GM10266 (cell line): ENCODE results near the gene PLXNB2.

Experiments
- DNase-seq: peaks from one replicate; pipeline ENCODE4 v3.0.0; 2012; ENCODE audit errors: extremely low spot score
- TF ChIP-seq, protein P1 (sequence below): IDR thresholded peaks from 2 replicates; pipeline ENCODE4 v1.5.1; 2012; ENCODE audit warnings: mild to moderate bottlenecking, low read depth; ENCODE audit not compliant: control insufficient read depth, insufficient read depth; ENCODE audit errors: missing control alignments

The PLXNB2 gene

DNA sequence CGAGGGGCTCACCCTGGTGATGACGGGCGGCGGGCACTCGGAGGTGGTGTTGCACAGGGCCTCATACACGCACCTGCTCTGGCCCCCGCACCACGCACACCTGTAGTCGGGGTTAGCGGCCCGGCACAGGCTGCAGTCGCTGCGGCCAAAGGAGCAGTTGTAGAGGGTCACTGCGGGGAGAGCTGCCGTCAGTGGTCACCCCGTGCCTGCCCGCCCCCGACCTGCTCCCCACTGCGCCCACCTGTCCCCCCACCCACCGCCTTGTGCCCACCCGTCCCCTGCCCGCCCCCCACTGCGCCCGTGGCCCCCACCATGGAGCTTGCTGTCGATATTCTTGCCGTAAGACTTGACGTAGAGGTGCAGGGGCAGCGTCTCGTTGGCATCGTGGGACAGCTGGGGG, 23.6 kb downstream of the PLXNB2 start:
- TF ChIP-seq, protein P1, sequence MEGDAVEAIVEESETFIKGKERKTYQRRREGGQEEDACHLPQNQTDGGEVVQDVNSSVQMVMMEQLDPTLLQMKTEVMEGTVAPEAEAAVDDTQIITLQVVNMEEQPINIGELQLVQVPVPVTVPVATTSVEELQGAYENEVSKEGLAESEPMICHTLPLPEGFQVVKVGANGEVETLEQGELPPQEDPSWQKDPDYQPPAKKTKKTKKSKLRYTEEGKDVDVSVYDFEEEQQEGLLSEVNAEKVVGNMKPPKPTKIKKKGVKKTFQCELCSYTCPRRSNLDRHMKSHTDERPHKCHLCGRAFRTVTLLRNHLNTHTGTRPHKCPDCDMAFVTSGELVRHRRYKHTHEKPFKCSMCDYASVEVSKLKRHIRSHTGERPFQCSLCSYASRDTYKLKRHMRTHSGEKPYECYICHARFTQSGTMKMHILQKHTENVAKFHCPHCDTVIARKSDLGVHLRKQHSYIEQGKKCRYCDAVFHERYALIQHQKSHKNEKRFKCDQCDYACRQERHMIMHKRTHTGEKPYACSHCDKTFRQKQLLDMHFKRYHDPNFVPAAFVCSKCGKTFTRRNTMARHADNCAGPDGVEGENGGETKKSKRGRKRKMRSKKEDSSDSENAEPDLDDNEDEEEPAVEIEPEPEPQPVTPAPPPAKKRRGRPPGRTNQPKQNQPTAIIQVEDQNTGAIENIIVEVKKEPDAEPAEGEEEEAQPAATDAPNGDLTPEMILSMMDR: no peak
- DNase-seq: no peak

DNA sequence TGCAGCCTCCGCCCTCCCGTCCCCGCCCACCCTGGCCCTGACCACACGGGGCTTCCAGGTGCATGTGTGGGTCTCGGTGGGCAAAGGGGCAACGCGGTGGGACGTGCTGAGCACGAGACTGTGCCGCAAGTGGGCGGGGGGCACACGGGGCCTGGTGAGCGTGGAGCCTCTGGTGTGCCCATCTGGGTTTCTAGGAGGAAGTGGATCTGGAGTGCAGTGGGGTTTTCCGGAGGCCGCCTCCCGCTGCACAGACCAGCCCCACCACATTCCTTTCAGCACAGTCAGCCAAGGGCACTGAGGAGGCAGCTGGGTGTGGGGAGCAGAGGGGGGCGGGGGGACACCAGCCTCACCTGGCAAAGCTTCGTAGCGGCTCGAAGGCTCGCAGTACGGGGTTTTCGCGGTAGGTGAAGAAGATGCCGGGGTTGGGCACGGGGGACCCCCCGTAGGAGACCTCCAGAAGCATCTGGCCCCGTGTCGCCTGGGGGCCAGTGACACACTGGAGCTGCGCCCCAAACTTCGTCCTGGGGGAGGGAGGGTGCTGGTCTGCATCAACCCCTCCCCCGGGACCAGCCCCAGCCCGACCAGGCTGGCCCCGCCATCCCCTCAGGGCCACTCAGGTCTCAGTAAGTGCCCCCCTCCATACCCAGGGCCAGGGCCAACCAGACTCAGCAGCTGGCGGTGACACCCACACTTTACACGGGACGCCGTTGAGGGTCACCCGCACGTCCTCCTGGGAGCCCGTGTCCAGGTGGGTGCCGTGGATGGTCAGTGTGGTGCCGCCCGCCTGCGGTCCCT, 24.9 kb downstream of the PLXNB2 start:
- TF ChIP-seq, protein P1: no peak
- no peak for DNase-seq

DNA sequence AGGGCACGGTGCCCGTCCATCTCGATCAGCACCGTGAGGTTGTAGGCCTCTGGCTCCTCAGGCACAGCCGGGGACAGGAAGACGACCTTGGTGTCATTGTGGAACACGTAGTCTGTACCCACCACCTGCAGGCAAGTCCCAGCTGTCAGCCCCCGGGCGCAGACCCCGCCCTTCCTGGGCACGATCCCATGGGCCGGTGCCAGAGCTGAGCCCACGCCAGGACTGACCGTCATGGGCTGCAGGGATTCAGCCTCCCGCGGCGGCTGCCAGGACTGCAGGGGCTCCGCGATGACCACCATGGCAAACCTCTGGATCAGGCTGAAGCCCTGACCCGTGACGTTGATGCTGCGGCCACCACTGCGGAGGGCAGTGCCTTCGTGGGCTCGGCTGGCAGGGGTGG, 25.5 kb downstream of the PLXNB2 start:
- no peak for DNase-seq
- TF ChIP-seq, protein P1: no peak

DNA sequence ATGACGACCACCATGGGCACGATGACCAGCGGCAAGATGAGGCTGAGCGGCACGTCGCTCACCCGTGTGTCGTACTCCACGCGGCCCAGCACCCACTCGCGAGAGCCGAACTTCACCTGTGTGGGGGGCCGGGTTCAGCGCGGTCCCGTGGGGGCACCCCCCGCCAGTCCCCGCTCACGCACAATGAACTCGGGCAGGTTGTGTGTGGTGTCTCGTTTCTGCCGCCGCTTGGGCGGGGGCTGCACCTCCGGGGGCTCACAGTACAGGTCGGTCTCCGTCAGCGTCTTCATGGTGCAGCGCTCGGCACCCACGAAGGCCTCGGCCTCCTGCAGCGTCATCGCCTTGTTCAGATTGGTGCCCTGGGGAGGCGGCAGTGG, 26.1 kb downstream of the PLXNB2 start:
- TF ChIP-seq, protein P1: no peak
- no peak for DNase-seq

DNA sequence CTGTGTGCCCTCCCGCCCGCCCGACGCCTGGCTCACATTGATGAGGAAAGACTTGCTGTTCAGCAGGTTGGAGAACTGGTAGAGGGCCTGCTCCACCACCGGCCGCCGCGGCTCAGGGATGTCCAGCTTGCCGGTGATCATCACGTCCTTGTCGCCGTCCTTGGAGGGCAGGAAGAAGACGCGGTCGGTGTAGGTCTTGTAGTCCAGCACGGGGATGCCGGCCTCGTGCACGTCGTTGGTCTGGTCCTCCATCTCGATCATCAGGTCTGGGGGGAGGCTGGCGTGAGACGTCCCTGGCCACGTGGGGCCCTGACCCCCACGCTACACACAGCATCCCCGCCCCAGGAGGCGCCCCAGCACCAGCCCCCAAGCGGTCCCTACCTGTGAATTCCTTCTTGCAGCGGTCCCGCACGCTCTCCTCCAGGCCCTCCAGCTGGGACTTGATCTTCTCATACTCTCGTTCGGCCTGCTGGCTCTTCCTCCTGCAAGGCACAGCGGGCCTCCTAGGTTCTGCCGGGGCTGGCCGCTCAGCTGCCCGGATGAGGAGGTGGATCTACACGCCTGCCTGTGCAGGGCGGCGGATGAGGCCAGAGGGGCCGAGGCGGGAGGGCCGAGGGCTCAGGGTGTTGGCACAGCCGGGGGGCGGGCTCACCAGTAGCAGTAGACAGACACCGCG, 26.6 kb downstream of the PLXNB2 start:
- no peak for DNase-seq

DNA sequence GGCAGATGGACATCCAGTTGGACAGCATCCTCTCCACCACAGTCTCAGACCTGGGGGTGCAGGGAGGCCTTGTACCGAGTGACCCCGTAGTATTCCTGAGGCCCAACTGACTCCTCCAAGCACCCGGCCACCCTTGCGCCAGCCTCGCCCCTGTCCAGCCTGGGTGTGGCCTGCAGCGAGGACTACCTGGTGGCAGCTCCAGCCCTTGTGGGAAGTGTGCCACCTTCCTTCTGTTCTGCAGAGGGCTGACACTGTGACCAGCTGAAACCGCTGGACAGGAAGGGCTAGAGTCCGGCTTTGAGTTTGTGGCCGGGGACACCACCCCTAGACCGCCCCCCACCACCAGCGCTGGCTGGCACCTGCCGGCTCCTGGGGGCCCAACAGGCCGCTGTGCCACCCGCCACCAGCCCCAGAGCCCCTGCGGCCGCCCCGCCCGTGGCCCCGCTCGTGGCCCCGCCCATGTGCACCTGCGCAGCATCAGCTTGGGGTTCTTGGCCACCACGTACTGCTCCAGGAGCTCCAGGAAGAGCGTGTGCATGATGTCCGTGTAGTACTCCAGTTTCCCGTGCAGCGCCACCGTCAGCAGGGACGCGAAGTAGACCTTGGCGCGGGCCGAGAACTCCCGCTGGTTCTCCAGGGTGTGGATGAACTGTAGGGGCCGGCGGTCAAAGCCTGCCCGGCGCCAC, 27.3 kb downstream of the PLXNB2 start:
- TF ChIP-seq, protein P1: no peak
- no peak for DNase-seq

More for the DNA sequence above, 26.6 kb downstream of the PLXNB2 start:
- TF ChIP-seq, protein P1: no peak
